OCI-LY1 (cell line): ENCODE results near the gene THEM5.

Source experiments
- H2AFZ ChIP-seq: fragments of 200-600 bp; sonication (generic), shearing (Covaris generic); 2 replicates; pipeline ENCODE4 v1.6.0; 2014; ENCODE audit warnings: antibody characterized with exemption, mild to moderate bottlenecking, low read length
- H3F3A ChIP-seq: fragments of 200-600 bp; sonication (generic), shearing (Covaris generic); 2 replicates; pipeline ENCODE4 v1.6.0; 2014; ENCODE audit warnings: mild to moderate bottlenecking, antibody characterized with exemption, low read length, moderate library complexity; ENCODE audit not compliant: insufficient read depth
- H3K27ac ChIP-seq: fragments of 200-600 bp; sonication (generic); 2 replicates; pipeline ENCODE4 v1.5.1; 2014; ENCODE audit warnings: low read length, mixed run types, mild to moderate bottlenecking, low read depth; ENCODE audit not compliant: poor library complexity, severe bottlenecking
- H3K27me3 ChIP-seq: fragments of 200-600 bp; sonication (generic); 2 replicates; pipeline ENCODE4 v1.6.0; 2014; ENCODE audit warnings: antibody characterized with exemption, mild to moderate bottlenecking, low read length, moderate library complexity; ENCODE audit not compliant: insufficient read depth
- H3K36me3 ChIP-seq: fragments of 200-600 bp; sonication (generic); 2 replicates; pipeline ENCODE4 v1.6.1; 2014; ENCODE audit warnings: mild to moderate bottlenecking, antibody characterized with exemption, low read length, moderate library complexity, mixed read lengths; ENCODE audit not compliant: insufficient read depth
- H3K4me1 ChIP-seq: fragments of 200-600 bp; sonication (generic); 2 replicates; pipeline ENCODE4 v1.5.1; 2014; ENCODE audit warnings: mild to moderate bottlenecking, low read length, moderate library complexity; ENCODE audit not compliant: insufficient read depth, severe bottlenecking
- H3K4me2 ChIP-seq: fragments of 200-600 bp; sonication (generic), shearing (Covaris generic); 2 replicates; pipeline ENCODE4 v1.6.1; 2014; ENCODE audit warnings: low read length
- H3K4me3 ChIP-seq: fragments of 200-600 bp; sonication (generic); 2 replicates; pipeline ENCODE4 v1.5.1; 2014; ENCODE audit warnings: low read length, low read depth, mild to moderate bottlenecking, mixed read lengths; ENCODE audit not compliant: poor library complexity, severe bottlenecking
- H3K79me2 ChIP-seq: fragments of 200-600 bp; shearing (Covaris generic); 2 replicates; pipeline ENCODE4 v1.6.1; 2016; ENCODE audit warnings: mixed run types, low read length, mixed read lengths; ENCODE audit not compliant: insufficient read depth
- H3K9ac ChIP-seq: fragments of 200-600 bp; sonication (generic), shearing (Covaris generic); 2 replicates; pipeline ENCODE4 v1.6.1; 2014; ENCODE audit warnings: mild to moderate bottlenecking, low read length, mixed read lengths
- H3K9me2 ChIP-seq: fragments of 200-600 bp; sonication (generic), shearing (Covaris generic); 2 replicates; pipeline ENCODE4 v1.6.1; 2014; ENCODE audit warnings: low read depth, mild to moderate bottlenecking, low read length, mixed read lengths
- H3K9me3 ChIP-seq: fragments of 200-600 bp; shearing (Covaris generic); 2 replicates; pipeline ENCODE4 v1.6.1; 2014; ENCODE audit warnings: low read length, mixed read lengths
- H4K20me1 ChIP-seq: fragments of 200-600 bp; sonication (generic), shearing (Covaris generic); 2 replicates; pipeline ENCODE4 v1.6.0; 2016; ENCODE audit warnings: mild to moderate bottlenecking, low read length; ENCODE audit not compliant: insufficient read depth
- CTCF ChIP-seq: fragments of 200-600 bp; sonication (generic), shearing (Covaris generic); IDR thresholded peaks from 2 replicates; pipeline ENCODE4 v1.5.1; 2017; ENCODE audit warnings: mild to moderate bottlenecking, antibody characterized with exemption, low read length, moderate library complexity, mixed read lengths
- EZH2 ChIP-seq: fragments of 200-600 bp; sonication (generic), shearing (Covaris generic); IDR thresholded peaks from 2 replicates; pipeline ENCODE4 v1.8.0; 2017; ENCODE audit warnings: borderline replicate concordance, mixed run types, mild to moderate bottlenecking, antibody characterized with exemption, low read length, moderate library complexity, mixed read lengths

THEM5 gene

GRCh38 chr1:151806170-151806569 lies 47.3 kb downstream of the THEM5 start:
- Histone ChIP-seq H3K9me2 (no peaks in the 10 kb centered on the region), H3K27ac (no peak overlapping the region), H3K4me1 (no peaks in the 10 kb centered on the region), H3F3A (no peaks in the 10 kb centered on the region), H4K20me1 (no peaks in the 10 kb centered on the region), H3K4me2 (no peak overlapping the region), H3K9me3 (no peaks in the 10 kb centered on the region), H3K79me2 (no peaks in the 10 kb centered on the region), H3K27me3 (0 out of 2 replicates have a peak, but pooled peaks cover 8% of the 10 kb centered on the region), H3K9ac (no peak overlapping the region), H3K4me3 (no peak overlapping the region), H3K36me3 (no peaks in the 10 kb centered on the region), H2AFZ (no peak overlapping the region)
- TF ChIP-seq CTCF (no peak), EZH2 (no peak)

- no peak within 1 kb of the TSS for H3K9ac ChIP-seq
- no peak within 1 kb of the TSS for H3K4me2 ChIP-seq
- H3K27ac ChIP-seq: no peak within 1 kb of the TSS
- H3K4me3 ChIP-seq: no peak within 1 kb of the TSS
- H3K27me3 ChIP-seq: 0 out of 2 replicates have a peak, but pooled peaks cover 8% of the 10 kb centered on the region
- no peak within 1 kb of the TSS for H2AFZ ChIP-seq
- no peaks in the 10 kb centered on the region for H3K9me2 ChIP-seq
- no peaks in the 10 kb centered on the region for H3K79me2 ChIP-seq
- H4K20me1 ChIP-seq: no peaks in the 10 kb centered on the region
- H3K36me3 ChIP-seq: no peaks in the 10 kb centered on the region
- no peaks in the 10 kb centered on the region for H3K9me3 ChIP-seq
- H3K4me1 ChIP-seq: no peaks in the 10 kb centered on the region
- TF ChIP-seq EZH2 (no peak), CTCF (no peak)
- H3F3A ChIP-seq: no peaks in the 10 kb centered on the region
Measured at GRCh38 chr1:151805066-151805820, 48.3 kb downstream of the THEM5 start, which contains the start of gene LINGO4. TSS of gene LINGO4 (minus strand) at chr1:151805419. CDS start at chr1:151802704, 2,715 bp downstream.

- no peaks in the 10 kb centered on the region for H3K79me2 ChIP-seq
- H3K4me1 ChIP-seq: no peaks in the 10 kb centered on the region
- H3K9me2 ChIP-seq: no peaks in the 10 kb centered on the region
- H3F3A ChIP-seq: no peaks in the 10 kb centered on the region
- H2AFZ ChIP-seq: no peak overlapping the region
- H3K9ac ChIP-seq: no peak overlapping the region
- no peak overlapping the region for H3K4me3 ChIP-seq
- H4K20me1 ChIP-seq: no peaks in the 10 kb centered on the region
- no peak overlapping the region for H3K4me2 ChIP-seq
- H3K27ac ChIP-seq: no peak overlapping the region
- H3K36me3 ChIP-seq: no peaks in the 10 kb centered on the region
- no peak for TF ChIP-seq CTCF
- TF ChIP-seq EZH2: no peak
- 0 out of 2 replicates have a peak, but pooled peaks cover 8% of the 10 kb centered on the region for H3K27me3 ChIP-seq
- no peaks in the 10 kb centered on the region for H3K9me3 ChIP-seq
Measured at GRCh38 chr1:151803915-151804314, 49.6 kb downstream of the THEM5 start.
